Endothelial cell of umbilical vein (primary cell): ENCODE results near the gene C9orf72. TPM values are rescaled to one million over a fixed set of nuclear protein-coding genes. Genes with fewer than 3 reads are reported as not detected.

Experiments
- BruUV-seq: library from RNA; stranded (reverse); fragments of 400-500 nt; replicated peaks from 2 replicates; lab custom pipeline; 2021; lab: Mats Ljungman, UMichigan
- CTCF ChIA-PET: fragments of 300-600, 350-600 bp; sonication (Branson Sonifier 250); formaldehyde crosslinking; loops from one replicate; lab custom pipeline; 2021; ENCODE audit warnings: antibody characterized with exemption, inconsistent platforms; lab: Charles Lee
- POLR2A ChIA-PET: fragments of 300-600, 350-600 bp; sonication (Branson Sonifier 250); formaldehyde crosslinking; loops from one replicate; lab custom pipeline; 2021; ENCODE audit warnings: antibody characterized with exemption, inconsistent platforms; lab: Charles Lee
- DNase-seq: peaks from one replicate; pipeline ENCODE4 v3.0.0-alpha.2; 2011; ENCODE audit warnings: low read depth, low spot score
- FAIRE-seq: peaks from 2 replicates; lab custom pipeline; 2011; peaks lifted over from hg19 to GRCh38; lab: Jason Lieb, UNC
- H2AFZ ChIP-seq: 2 replicates; pipeline ENCODE4 v1.6.0; 2012; ENCODE audit warnings: low read depth, low read length, control low read depth, inconsistent platforms
- H3K27ac ChIP-seq: 2 replicates; pipeline ENCODE4 v1.5.1; 2011; ENCODE audit warnings: low read depth, mild to moderate bottlenecking, control low read depth, low read length, moderate library complexity; ENCODE audit not compliant: insufficient read depth
- H3K27me3 ChIP-seq, 2 experiments: 2 replicates each; pipeline versions ENCODE4 v1.6.0 to v1.6.1; 2011; ENCODE audit warnings: low read length in 2 of 2, mixed read lengths in 1 of 2; ENCODE audit not compliant: control insufficient read depth in 2 of 2, insufficient read depth in 2 of 2
- H3K36me3 ChIP-seq, 2 experiments: 2 replicates in 1 of 2; 3 replicates in 1 of 2; pipeline ENCODE4 v1.5.1; 2011; ENCODE audit warnings: low read length in 2 of 2, mild to moderate bottlenecking in 1 of 2, moderate library complexity in 1 of 2; ENCODE audit not compliant: control insufficient read depth in 2 of 2, insufficient read depth in 2 of 2; ENCODE audit errors: extremely low read depth in 1 of 2
- H3K4me1 ChIP-seq: 3 replicates; pipeline ENCODE4 v1.5.1; 2011; ENCODE audit warnings: mild to moderate bottlenecking, low read length; ENCODE audit not compliant: control insufficient read depth, insufficient read depth; ENCODE audit errors: extremely low read depth
- H3K4me2 ChIP-seq: 2 replicates; pipeline ENCODE4 v1.6.1; 2011; ENCODE audit warnings: low read length, control low read depth, mixed read lengths; ENCODE audit not compliant: insufficient read depth
- H3K4me3 ChIP-seq, 3 experiments: fragments of 200-600 bp in 1 of 3; sonication (generic), shearing (Covaris generic) in 1 of 3; replicated peaks in 1 of 3; 2 replicates each; pipeline ENCODE4 v1.5.1; 2011 to 2016; ENCODE audit warnings: control low read depth in 3 of 3, low read length in 3 of 3, mild to moderate bottlenecking in 2 of 3, inconsistent platforms in 1 of 3, low read depth in 1 of 3, moderate library complexity in 1 of 3; ENCODE audit not compliant: insufficient read depth in 1 of 3
- H3K79me2 ChIP-seq: 2 replicates; pipeline ENCODE4 v1.6.0; 2012; ENCODE audit warnings: low read length, inconsistent platforms; ENCODE audit not compliant: control insufficient read depth, insufficient read depth
- H3K9ac ChIP-seq: replicated peaks from 2 replicates; pipeline ENCODE3; 2011; ENCODE audit warnings: low read length, control low read depth; ENCODE audit not compliant: insufficient read depth; ENCODE audit errors: extremely low read depth
- H3K9me1 ChIP-seq: replicated peaks from 3 replicates; pipeline ENCODE4 v1.6.0; 2011; ENCODE audit warnings: mild to moderate bottlenecking, low read length; ENCODE audit not compliant: control insufficient read depth, insufficient read depth; ENCODE audit errors: extremely low read depth
- H3K9me3 ChIP-seq: replicated peaks from 2 replicates; pipeline ENCODE4 v1.5.1; 2012; ENCODE audit warnings: low read length, inconsistent platforms; ENCODE audit not compliant: control insufficient read depth, insufficient read depth
- H4K20me1 ChIP-seq: replicated peaks from 2 replicates; pipeline ENCODE3; 2011; ENCODE audit warnings: mild to moderate bottlenecking, low read length; ENCODE audit not compliant: control insufficient read depth, insufficient read depth; ENCODE audit errors: extremely low read depth
- EZH2 ChIP-seq: IDR thresholded peaks from 2 replicates; pipeline ENCODE4 v1.6.1; 2012; ENCODE audit warnings: borderline replicate concordance, low read depth, mild to moderate bottlenecking, moderate library complexity, low read length, inconsistent platforms; ENCODE audit not compliant: severe bottlenecking
- FOS ChIP-seq: IDR thresholded peaks from 2 replicates; pipeline ENCODE4 v1.6.1; 2011; ENCODE audit warnings: mild to moderate bottlenecking, low read length, moderate library complexity, borderline replicate concordance; ENCODE audit not compliant: insufficient read depth
- GATA2 ChIP-seq: IDR thresholded peaks from 2 replicates; pipeline ENCODE4 v1.7.0; 2011; ENCODE audit warnings: low read depth, mild to moderate bottlenecking, moderate library complexity, mixed read lengths, low read length; ENCODE audit not compliant: insufficient read length, insufficient read depth
- JUN ChIP-seq: IDR thresholded peaks from 2 replicates; pipeline ENCODE4 v1.6.1; 2011; ENCODE audit warnings: borderline replicate concordance, low read depth; ENCODE audit not compliant: insufficient read length, insufficient read depth
- MYC ChIP-seq: IDR thresholded peaks from one replicate; pipeline ENCODE4 v1.6.1; 2011; ENCODE audit warnings: mild to moderate bottlenecking, low read depth, low read length
- POLR2A ChIP-seq: IDR thresholded peaks from 2 replicates; pipeline ENCODE4 v1.6.1; 2012; ENCODE audit warnings: low read depth, mild to moderate bottlenecking, control low read depth, low read length
- POLR2AphosphoS5 ChIP-seq: IDR thresholded peaks from 2 replicates; pipeline ENCODE4 v1.6.1; 2012; ENCODE audit warnings: low read depth, mild to moderate bottlenecking, control low read depth, low read length, moderate library complexity; ENCODE audit not compliant: insufficient read depth
- dilution Hi-C: fragments of 300-500 bp; cut with MboI; formaldehyde crosslinking; loops from one replicate; pipeline ENCODE4 v1.15.0; 2019; ENCODE audit warnings: low sequenced_read_pairs; ENCODE audit not compliant: extremely low pct_ligation_motif_present
- intact Hi-C: fragments of 100-400 bp; cut with micrococcal nuclease; formaldehyde crosslinking; loops from one replicate; pipeline ENCODE4 v1.10.0; 2022
- polyA plus RNA-seq, 4 experiments: library from polyadenylated mRNA; depleted of rRNA in 3 of 4; stranded (reverse) in 3 of 4; unstranded in 1 of 4; fragments of >200 nt; gene quantifications; 2 replicates each; pipeline versions ENCODE4 v1.2.1 to v1.2.3, GENCODE V29; 2011 to 2012; ENCODE audit warnings: missing spikeins in 1 of 4
- total RNA-seq: library from RNA; stranded (reverse); gene quantifications from 2 replicates; pipeline ENCODE4 v1.2.3, GENCODE V29; 2021
- TF ChIP-seq, protein P1 (sequence below), 2 donors: IDR thresholded peaks; 1 replicate in 1 of 2; 2 replicates in 1 of 2; pipeline ENCODE4 v1.5.1; 2011; ENCODE audit warnings: low read length in 2 of 2, mild to moderate bottlenecking in 2 of 2, moderate library complexity in 2 of 2, control low read depth in 1 of 2, inconsistent platforms in 1 of 2, low read depth in 1 of 2; ENCODE audit not compliant: insufficient read depth in 1 of 2; ENCODE audit errors: extremely low read depth in 1 of 2
- TF ChIP-seq, protein P2 (sequence below): IDR thresholded peaks from 2 replicates; pipeline ENCODE4 v1.6.1; 2011; ENCODE audit not compliant: insufficient read depth, insufficient read length

C9orf72 gene
- total and polyA plus RNA-seq, 2 donors (not counting 3 experiments of a cell fraction or from before 2014, with no cell fraction given), result 2.7 to 7.3 TPM

DNA sequence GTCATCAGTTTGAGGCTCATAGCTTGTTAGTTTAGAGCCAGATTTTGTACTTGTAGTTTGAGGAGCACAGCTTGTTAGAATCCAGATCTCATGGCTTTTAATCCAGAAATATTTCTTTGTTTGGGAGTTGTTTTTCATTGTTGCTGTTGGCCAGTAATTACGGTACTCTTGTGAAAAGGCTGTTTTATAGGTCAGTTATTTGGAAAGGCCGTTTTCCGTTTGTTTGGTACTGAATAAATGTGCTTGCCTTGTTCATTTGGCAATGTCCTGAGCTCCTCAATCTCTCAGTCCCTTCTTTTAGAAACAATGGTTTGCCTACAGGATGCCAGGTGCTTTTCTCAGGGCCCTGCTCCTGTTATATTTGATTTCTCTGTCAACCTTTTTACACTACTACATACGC lies 39.1 kb downstream of the C9orf72 start:
- no peaks in the 10 kb centered on the region for H3K9me1 ChIP-seq
- BruUV-seq, result no TSS peak
- H3K79me2 ChIP-seq, result no peaks in the 10 kb centered on the region
- POLR2A ChIA-PET, result no interaction called here
- CTCF ChIA-PET, result interaction anchor here (1.4 kb wide), 1 partner anchor 201 kb away, joined by 6 read pairs; no protein-coding TSS in a partner anchor
- DNase-seq, result no peak
- H3K4me3 ChIP-seq, result no peak overlapping the region
- TF ChIP-seq EZH2, result no peak
- no peak overlapping the region for H3K4me2 ChIP-seq
- no peaks in the 10 kb centered on the region for H3K36me3 ChIP-seq
- FAIRE-seq, result no peak
- no peak overlapping the region for H3K9ac ChIP-seq
- intact Hi-C loops (no loop called here), dilution Hi-C loops (no loop called here)
- no peaks in the 10 kb centered on the region for H3K9me3 ChIP-seq
- peaks cover 2% of the 10 kb centered on the region for H3K4me1 ChIP-seq
- H3K27ac ChIP-seq, result no peak overlapping the region
- no peak overlapping the region for H2AFZ ChIP-seq
- no peaks in the 10 kb centered on the region for H4K20me1 ChIP-seq
- H3K27me3 ChIP-seq, result peaks cover 2% of the 10 kb centered on the region in 2 experiments

DNA sequence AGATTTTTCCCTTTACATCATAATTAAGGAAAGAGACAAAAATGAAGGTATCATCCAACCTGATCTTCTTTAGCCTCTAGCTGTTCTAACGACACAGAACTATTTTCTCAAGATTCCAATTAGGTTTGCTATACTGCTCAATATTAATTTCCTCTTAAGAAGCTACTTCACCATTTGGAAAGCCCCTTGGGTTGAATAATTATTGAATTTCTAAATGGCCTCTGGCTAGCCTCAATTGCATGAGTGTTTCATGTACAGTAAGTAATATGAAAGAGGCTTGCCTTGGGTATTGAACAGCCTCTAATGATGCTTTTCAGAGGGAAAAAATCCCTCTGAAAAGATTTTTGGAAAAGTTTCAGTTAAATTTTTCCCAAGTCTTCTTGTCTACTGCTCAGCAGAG lies 40.0 kb downstream of the C9orf72 start:
- H4K20me1 ChIP-seq, result no peaks in the 10 kb centered on the region
- no peaks in the 10 kb centered on the region for H3K36me3 ChIP-seq
- dilution Hi-C loops, result no loop called here
- no peak overlapping the region for H3K27ac ChIP-seq
- H3K9ac ChIP-seq, result no peak overlapping the region
- intact Hi-C loops, result no loop called here
- H3K4me1 ChIP-seq, result peaks cover 9% of the 10 kb centered on the region
- no peaks in the 10 kb centered on the region for H3K79me2 ChIP-seq
- BruUV-seq, result no TSS peak
- no peak overlapping the region for H3K4me3 ChIP-seq
- H3K9me1 ChIP-seq, result no peaks in the 10 kb centered on the region
- no peak for DNase-seq
- no peaks in the 10 kb centered on the region for H3K9me3 ChIP-seq
- no peak overlapping the region for H3K4me2 ChIP-seq
- H2AFZ ChIP-seq, result no peak overlapping the region
- FAIRE-seq, result no peak
- ChIA-PET POLR2A (no interaction called here), CTCF (interaction anchor here (1.5 to 4.6 kb wide), 2 partner anchors 44 to 200 kb away, joined by 3 to 114 read pairs; no protein-coding TSS in a partner anchor)
- TF ChIP-seq POLR2A (no peak), FOS (no peak), GATA2 (no peak), EZH2 (no peak), POLR2AphosphoS5 (no peak), JUN (no peak), MYC (no peak)
- TF ChIP-seq, protein P1, sequence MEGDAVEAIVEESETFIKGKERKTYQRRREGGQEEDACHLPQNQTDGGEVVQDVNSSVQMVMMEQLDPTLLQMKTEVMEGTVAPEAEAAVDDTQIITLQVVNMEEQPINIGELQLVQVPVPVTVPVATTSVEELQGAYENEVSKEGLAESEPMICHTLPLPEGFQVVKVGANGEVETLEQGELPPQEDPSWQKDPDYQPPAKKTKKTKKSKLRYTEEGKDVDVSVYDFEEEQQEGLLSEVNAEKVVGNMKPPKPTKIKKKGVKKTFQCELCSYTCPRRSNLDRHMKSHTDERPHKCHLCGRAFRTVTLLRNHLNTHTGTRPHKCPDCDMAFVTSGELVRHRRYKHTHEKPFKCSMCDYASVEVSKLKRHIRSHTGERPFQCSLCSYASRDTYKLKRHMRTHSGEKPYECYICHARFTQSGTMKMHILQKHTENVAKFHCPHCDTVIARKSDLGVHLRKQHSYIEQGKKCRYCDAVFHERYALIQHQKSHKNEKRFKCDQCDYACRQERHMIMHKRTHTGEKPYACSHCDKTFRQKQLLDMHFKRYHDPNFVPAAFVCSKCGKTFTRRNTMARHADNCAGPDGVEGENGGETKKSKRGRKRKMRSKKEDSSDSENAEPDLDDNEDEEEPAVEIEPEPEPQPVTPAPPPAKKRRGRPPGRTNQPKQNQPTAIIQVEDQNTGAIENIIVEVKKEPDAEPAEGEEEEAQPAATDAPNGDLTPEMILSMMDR (IDR thresholded peaks at IDR 0.05; ENCODE audit: extremely low read depth in 1 of 2, insufficient read depth in 1 of 2, low read depth in 1 of 2, low read length in 2 of 2), result no peak
- TF ChIP-seq, protein P2, sequence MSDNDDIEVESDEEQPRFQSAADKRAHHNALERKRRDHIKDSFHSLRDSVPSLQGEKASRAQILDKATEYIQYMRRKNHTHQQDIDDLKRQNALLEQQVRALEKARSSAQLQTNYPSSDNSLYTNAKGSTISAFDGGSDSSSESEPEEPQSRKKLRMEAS, result no peak
- peaks cover 7 to 8% of the 10 kb centered on the region in 2 experiments for H3K27me3 ChIP-seq
